NCI-H82 treated with DMSO at 0.1 percent for 48 hours (cell line): Measurements from ENCODE around the gene APCDD1.
A peak's percentile ranks its signal among the peaks of the same experiment; 100 is the strongest.
"Not testable (repeated sequence)": the region's sequence is repeated elsewhere in the genome, so short reads cannot be mapped to it uniquely, and the experiment has no call there.

Experiments
- DNase-seq: peaks from one replicate; lab custom pipeline; 2025; ENCODE audit not compliant: unreplicated experiment; lab: John Stamatoyannopoulos, UW

APCDD1 gene

GRCh38 chr18:10524507-10525370, 70.3 kb downstream of the APCDD1 start:
- DNase-seq = no peak

GRCh38 chr18:10525371-10525691, 70.9 kb downstream of the APCDD1 start:
- no peak for DNase-seq

- DNase-seq = peak; percentile 60
Observed at GRCh38 chr18:10525697-10526560, 71.5 kb downstream of the APCDD1 start, which contains the start of gene NAPG. Gene NAPG, plus strand, starts transcription at chr18:10526027. Its CDS starts 76 bp downstream, at chr18:10526103.

- no peak for DNase-seq
Observed at GRCh38 chr18:10526561-10526949, 72.1 kb downstream of the APCDD1 start.

DNA sequence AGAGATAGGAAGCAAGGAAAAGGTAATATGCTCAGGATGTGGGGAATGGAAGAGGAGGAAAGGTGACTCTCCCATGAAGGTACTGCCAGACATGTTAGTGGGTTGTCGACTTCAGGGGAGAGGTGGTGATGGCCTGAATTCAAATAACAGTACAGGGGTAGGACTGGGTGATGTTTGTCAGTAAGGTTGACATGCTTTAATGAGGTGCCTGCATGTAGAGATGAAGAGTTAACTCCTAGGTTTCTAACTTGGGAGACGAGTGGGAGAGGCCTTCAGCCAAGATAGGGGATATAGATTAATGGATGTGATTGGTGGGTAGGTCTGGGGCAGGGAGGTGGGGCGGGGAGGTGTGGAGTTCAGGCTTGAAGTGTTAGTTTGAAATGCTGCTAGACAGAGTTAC, 74.0 kb downstream of the APCDD1 start:
- DNase-seq = no peak

- DNase-seq = no peak
Observed at GRCh38 chr18:10530002-10530401, 75.6 kb downstream of the APCDD1 start.

DNA sequence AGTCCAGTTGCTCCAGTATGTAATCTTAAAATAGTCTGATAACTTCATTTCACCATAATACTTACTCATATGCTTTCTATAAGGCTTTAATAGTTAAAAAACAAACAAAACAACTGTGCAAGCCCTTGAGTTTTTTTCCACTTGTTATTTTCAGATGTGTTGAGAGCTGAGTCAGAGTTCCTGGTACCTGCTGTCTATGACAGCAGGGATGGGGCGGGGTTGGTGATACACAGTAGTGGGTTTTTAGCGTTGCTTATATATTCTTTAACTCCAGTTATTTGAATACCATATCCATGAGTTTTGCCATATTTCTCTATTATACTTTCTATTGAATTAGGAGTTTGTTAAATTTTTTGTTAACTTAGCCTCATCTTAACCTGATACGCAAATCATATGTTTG, 76.4 kb downstream of the APCDD1 start:
- DNase-seq = no peak

DNA sequence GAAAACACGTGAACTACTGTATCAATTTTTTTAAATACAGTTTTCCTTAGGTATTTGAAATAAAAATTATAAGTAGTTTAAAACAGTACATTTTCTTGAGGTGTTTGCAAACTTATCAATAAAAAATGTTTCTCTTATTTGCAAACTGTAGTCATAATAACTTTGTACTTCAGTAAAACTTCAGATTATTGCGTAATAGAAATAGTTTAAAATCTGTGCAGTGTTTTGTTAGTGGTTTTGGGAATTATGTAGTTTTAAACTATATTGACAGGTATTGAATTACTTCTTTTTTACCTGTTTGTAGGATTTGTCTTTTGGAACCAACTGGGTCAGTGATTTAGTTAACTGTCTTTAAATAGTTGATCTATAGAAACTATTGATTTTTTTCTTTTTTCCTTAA, 78.7 kb downstream of the APCDD1 start:
- no peak for DNase-seq

- no peak for DNase-seq
Observed at GRCh38 chr18:10536280-10536679, 81.8 kb downstream of the APCDD1 start.

- no peak for DNase-seq
Observed at GRCh38 chr18:10537765-10538164, 83.3 kb downstream of the APCDD1 start.

DNA sequence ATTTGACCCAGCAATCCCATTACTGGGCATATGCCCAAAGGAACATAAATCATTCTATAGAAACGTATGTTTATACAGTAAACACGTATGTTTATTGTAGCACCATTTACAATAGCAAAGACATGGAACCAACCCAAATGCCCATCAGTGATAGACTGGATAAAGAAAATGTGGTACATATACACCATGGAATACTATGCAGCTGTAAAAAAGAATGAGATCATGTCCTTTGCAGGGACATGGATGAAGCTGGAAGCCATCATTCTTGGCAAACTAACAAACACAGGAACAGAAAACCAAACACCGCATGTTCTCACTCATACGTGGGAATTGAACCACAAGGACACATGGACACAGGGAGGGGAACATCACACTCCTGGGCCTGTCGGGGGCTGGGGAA, 84.7 kb downstream of the APCDD1 start:
- DNase-seq = not testable (repeated sequence)
